ENCODE results near the gene SRP14. TPM values are rescaled to one million over a fixed set of nuclear protein-coding genes. Genes with fewer than 3 reads are reported as not detected.

Gene SRP14
- total and polyA plus RNA-seq, 7 donors, result 304 to 467 (median 342) TPM

DNA sequence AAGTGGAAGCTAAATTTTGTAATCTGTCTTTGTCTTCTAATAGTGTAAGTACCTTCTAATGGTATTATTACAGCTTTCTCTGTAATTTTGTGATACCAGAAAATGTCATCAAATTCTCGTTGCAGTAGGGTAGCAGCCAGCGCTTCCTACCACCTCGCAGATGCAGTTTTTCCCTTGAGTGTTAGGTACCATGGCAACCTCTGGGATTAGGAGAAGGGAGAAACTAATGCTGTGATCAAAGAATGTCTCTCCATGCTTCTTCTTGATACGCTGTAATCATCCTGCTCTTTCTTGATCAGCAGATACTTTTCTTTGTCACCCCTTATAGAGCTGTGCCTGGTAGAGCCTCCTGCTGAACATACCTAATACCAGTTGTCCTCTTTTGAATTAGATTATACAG lies 27.7 kb downstream of the SRP14 start:
- Histone ChIP-seq H3K4me1 (no peaks in the 10 kb centered on the region), H3K9me3 (peaks cover 0 to 8% (median 0%) of the 10 kb centered on the region in 4 donors), H3K36me3 (peaks cover 0 to 97% (median 49%) of the 10 kb centered on the region in 4 donors), H3K27me3 (no peaks in the 10 kb centered on the region), H3K4me3 (no peak overlapping the region), H3K27ac (no peak overlapping the region)
- 94 to 95% methylated on average over 4 of the region's 4 CpGs for WGBS, 2 donors
- DNase-seq, result no peak
- TF ChIP-seq POLR2AphosphoS5 (IDR thresholded peaks at IDR 0.05) (no peak), POLR2A (IDR thresholded peaks at IDR 0.05) (no peak), CTCF (IDR thresholded peaks at IDR 0.05) (no peak), EP300 (IDR thresholded peaks at IDR 0.05) (no peak)
- intact Hi-C loops (cut with DNase I), result no loop called here

GRCh38 chr15:40010686-40011085 lies 28.3 kb downstream of the SRP14 start:
- Histone ChIP-seq H3K4me3 (no peak overlapping the region), H3K27ac (no peak overlapping the region), H3K36me3 (peaks cover 0 to 97% (median 48%) of the 10 kb centered on the region in 4 donors), H3K9me3 (peaks cover 0 to 8% (median 0%) of the 10 kb centered on the region in 4 donors), H3K4me1 (no peaks in the 10 kb centered on the region), H3K27me3 (no peaks in the 10 kb centered on the region)
- intact Hi-C loops (cut with DNase I), result no loop called here
- no peak for DNase-seq
- 91% methylated on average over 4 of the region's 4 CpGs for WGBS, 2 donors
- TF ChIP-seq POLR2A (IDR thresholded peaks at IDR 0.05) (no peak), POLR2AphosphoS5 (IDR thresholded peaks at IDR 0.05) (no peak), CTCF (IDR thresholded peaks at IDR 0.05) (no peak), EP300 (IDR thresholded peaks at IDR 0.05) (no peak)

GRCh38 chr15:40008061-40008765 lies 30.8 kb downstream of the SRP14 start:
- WGBS, 2 donors, result 88 to 89% methylated on average over 3 of the region's 3 CpGs
- Histone ChIP-seq H3K9me3 (no peaks in the 10 kb centered on the region), H3K27ac (no peak overlapping the region), H3K27me3 (no peaks in the 10 kb centered on the region), H3K4me3 (no peak overlapping the region), H3K4me1 (no peaks in the 10 kb centered on the region), H3K36me3 (peaks cover 0 to 100% (median 59%) of the 10 kb centered on the region in 4 donors)
- no peak for TF ChIP-seq POLR2A (IDR thresholded peaks at IDR 0.05)
- TF ChIP-seq EP300 (IDR thresholded peaks at IDR 0.05), result no peak
- no peak for TF ChIP-seq CTCF (IDR thresholded peaks at IDR 0.05)
- no peak for TF ChIP-seq POLR2AphosphoS5 (IDR thresholded peaks at IDR 0.05)
- intact Hi-C loops (cut with DNase I), result no loop called here
- DNase-seq, result no peak

DNA sequence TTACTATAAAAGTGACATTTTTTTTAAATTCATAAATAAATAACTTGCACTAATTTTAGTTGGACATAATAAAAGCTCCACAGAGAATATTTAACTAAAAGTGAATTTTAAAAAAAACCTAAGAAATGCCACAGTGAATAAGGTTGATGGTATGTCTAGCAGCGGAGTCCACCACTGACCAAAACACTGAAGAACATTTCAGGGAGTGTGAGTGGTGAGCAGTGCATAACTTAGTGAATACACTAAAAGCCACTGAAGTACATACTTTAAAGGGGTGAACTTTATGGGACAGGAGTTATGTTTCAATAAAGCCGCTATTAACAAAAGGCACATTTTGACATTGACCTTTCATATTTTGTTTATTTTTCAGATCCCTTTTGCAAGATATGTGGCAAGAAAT lies 32.3 kb downstream of the SRP14 start:
- intact Hi-C loops (cut with DNase I), result no loop called here
- no peaks in the 10 kb centered on the region for H3K4me1 ChIP-seq
- no peak overlapping the region for H3K4me3 ChIP-seq
- H3K27ac ChIP-seq, result no peak overlapping the region
- H3K36me3 ChIP-seq, result peaks cover 3 to 100% (median 52%) of the 10 kb centered on the region in 4 donors
- no peaks in the 10 kb centered on the region for H3K27me3 ChIP-seq
- no peak for DNase-seq
- H3K9me3 ChIP-seq, result no peaks in the 10 kb centered on the region
- 96 to 98% methylated on average over 2 of the region's 2 CpGs for WGBS, 2 donors
- TF ChIP-seq POLR2AphosphoS5 (IDR thresholded peaks at IDR 0.05) (no peak), EP300 (IDR thresholded peaks at IDR 0.05) (no peak), CTCF (IDR thresholded peaks at IDR 0.05) (no peak), POLR2A (IDR thresholded peaks at IDR 0.05) (no peak)

Measured in sigmoid colon (tissue), 7 donors.